CD4-positive, CD25-positive, alpha-beta regulatory T cell (primary cell): ENCODE data around the gene OPRL1. TPM values are rescaled to one million over a fixed set of nuclear protein-coding genes. Genes with fewer than 3 reads are reported as not detected.

Source experiments
- ATAC-seq, 2 donors: fragments of 150-1000 bp; cut with Tn5 transposase; one replicate each; pipeline ENCODE4 v1.10.0; 2021; ENCODE audit warnings: low read depth in 2 of 2, moderate number of reproducible peaks in 2 of 2, moderate library complexity in 1 of 2
- DNase-seq, 3 donors: peaks; one replicate each; pipeline versions ENCODE4 v3.0.0 to v3.0.0-alpha.2; 2012 to 2022; ENCODE audit warnings: mixed read lengths in 1 of 3
- H3K27ac ChIP-seq: one replicate; pipeline ENCODE4 v1.7.0; 2013; ENCODE audit warnings: mild to moderate bottlenecking, low read length; ENCODE audit not compliant: insufficient read depth, poor library complexity, severe bottlenecking
- H3K27me3 ChIP-seq: one replicate; pipeline ENCODE4 v1.7.0; 2013; ENCODE audit warnings: low read length; ENCODE audit not compliant: control insufficient read depth, insufficient read depth
- H3K36me3 ChIP-seq: one replicate; pipeline ENCODE4 v1.7.0; 2013; ENCODE audit warnings: mild to moderate bottlenecking, low read length, moderate library complexity; ENCODE audit not compliant: control insufficient read depth, insufficient read depth
- H3K4me1 ChIP-seq: 2 replicates; pipeline ENCODE4 v1.7.0; 2013; ENCODE audit warnings: mild to moderate bottlenecking, low read length; ENCODE audit not compliant: insufficient read depth, control insufficient read depth, poor library complexity, severe bottlenecking
- H3K4me3 ChIP-seq: one replicate; pipeline ENCODE4 v1.7.0; 2013; ENCODE audit warnings: low read depth, mild to moderate bottlenecking, low read length, moderate library complexity
- H3K9me3 ChIP-seq, 2 experiments: 1 replicate in 1 of 2; 2 replicates in 1 of 2; pipeline ENCODE4 v1.7.0; 2013; ENCODE audit warnings: low read length in 2 of 2, mild to moderate bottlenecking in 1 of 2, moderate library complexity in 1 of 2; ENCODE audit not compliant: control insufficient read depth in 2 of 2
- H3K27ac Mint-ChIP-seq, 3 donors: one replicate each; pipeline ENCODE4 v1.8.0; 2020 to 2022; ENCODE audit warnings: mild to moderate bottlenecking in 3 of 3, mixed read lengths in 3 of 3, moderate library complexity in 2 of 3
- H3K27me3 Mint-ChIP-seq: one replicate; pipeline ENCODE4 v1.8.0; 2022; ENCODE audit warnings: mild to moderate bottlenecking, mixed read lengths
- H3K36me3 Mint-ChIP-seq: one replicate; pipeline ENCODE4 v1.8.0; 2020; ENCODE audit warnings: mixed read lengths
- H3K4me1 Mint-ChIP-seq, 4 donors: one replicate each; pipeline ENCODE4 v1.8.0; 2020 to 2022; ENCODE audit warnings: mixed read lengths in 4 of 4, mild to moderate bottlenecking in 1 of 4
- H3K4me3 Mint-ChIP-seq, 4 donors: one replicate each; pipeline ENCODE4 v1.8.0; 2020 to 2022; ENCODE audit warnings: mild to moderate bottlenecking in 4 of 4, mixed read lengths in 4 of 4, moderate library complexity in 3 of 4
- H3K9me3 Mint-ChIP-seq, 7 donors: one replicate each; pipeline ENCODE4 v1.8.0; 2020 to 2022; ENCODE audit warnings: mixed read lengths in 7 of 7, mild to moderate bottlenecking in 3 of 7, moderate library complexity in 2 of 7
- polyA plus RNA-seq, 4 donors: library from polyadenylated mRNA; unstranded; fragments of 300-500 nt; fragmentation: Illumina TruSeq; gene quantifications; one replicate each; pipeline ENCODE4 v1.2.3, GENCODE V29; 2021
- total RNA-seq: library from RNA; stranded (reverse); gene quantifications from one replicate; pipeline ENCODE4 v1.2.3, GENCODE V29; 2022

Gene OPRL1
- total and polyA plus RNA-seq, 5 donors from 2014 or later = 0.58 to 1.3 (median 0.60) TPM

DNA sequence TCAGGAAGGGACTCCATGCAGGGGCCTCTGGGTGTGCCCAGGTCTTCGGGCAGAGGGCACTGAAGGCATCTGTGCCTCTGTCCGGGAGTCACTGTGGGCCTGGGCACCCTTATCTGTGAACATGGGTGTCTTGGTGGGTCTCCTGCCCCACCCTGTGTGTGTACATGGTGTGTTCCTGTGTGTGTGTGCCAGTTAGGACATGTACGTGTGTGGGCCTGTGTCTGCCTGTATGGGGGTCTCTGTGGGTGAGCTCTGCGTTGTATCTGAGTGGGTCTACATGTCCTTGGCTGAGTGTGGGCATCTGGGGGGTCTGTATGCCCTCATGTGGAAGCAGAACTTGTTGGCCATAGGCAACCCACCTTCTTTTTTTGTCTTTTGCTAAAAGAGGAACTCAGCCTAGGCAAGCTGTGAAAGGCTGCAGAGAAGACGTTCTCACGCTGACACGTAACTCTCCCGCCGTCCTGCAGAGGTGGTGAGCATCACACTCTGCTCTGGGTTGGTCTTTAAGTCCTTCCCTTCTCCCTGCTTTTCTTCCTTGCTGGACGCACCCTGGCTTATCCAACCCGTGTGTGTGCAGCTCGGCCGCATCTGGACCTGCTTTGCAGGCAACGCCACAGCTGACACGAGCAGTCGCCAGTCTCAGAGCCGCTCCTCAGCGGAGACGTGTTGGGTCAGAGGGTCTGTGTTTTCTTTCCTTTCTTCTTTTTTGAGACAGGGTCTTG, 28.0 kb downstream of the OPRL1 start:
- peaks cover 15% of the 10 kb centered on the region for H3K27me3 Mint-ChIP-seq
- Histone ChIP-seq H3K27ac (no peak overlapping the region), H3K36me3 (no peaks in the 10 kb centered on the region), H3K9me3 (no peaks in the 10 kb centered on the region), H3K4me1 (no peaks in the 10 kb centered on the region), H3K4me3 (no peak overlapping the region), H3K27me3 (no peaks in the 10 kb centered on the region)
- H3K27ac Mint-ChIP-seq = peak overlapping the region in 1 of 3 donors; percentile 38
- H3K4me1 Mint-ChIP-seq = peaks cover 0 to 11% (median 0%) of the 10 kb centered on the region in 4 donors
- H3K36me3 Mint-ChIP-seq = no peaks in the 10 kb centered on the region
- peak overlapping the region in 2 of 4 donors; percentile 47 to 56 for H3K4me3 Mint-ChIP-seq
- H3K9me3 Mint-ChIP-seq = no peaks in the 10 kb centered on the region
- ATAC-seq (no peak), DNase-seq (no peak)

DNA sequence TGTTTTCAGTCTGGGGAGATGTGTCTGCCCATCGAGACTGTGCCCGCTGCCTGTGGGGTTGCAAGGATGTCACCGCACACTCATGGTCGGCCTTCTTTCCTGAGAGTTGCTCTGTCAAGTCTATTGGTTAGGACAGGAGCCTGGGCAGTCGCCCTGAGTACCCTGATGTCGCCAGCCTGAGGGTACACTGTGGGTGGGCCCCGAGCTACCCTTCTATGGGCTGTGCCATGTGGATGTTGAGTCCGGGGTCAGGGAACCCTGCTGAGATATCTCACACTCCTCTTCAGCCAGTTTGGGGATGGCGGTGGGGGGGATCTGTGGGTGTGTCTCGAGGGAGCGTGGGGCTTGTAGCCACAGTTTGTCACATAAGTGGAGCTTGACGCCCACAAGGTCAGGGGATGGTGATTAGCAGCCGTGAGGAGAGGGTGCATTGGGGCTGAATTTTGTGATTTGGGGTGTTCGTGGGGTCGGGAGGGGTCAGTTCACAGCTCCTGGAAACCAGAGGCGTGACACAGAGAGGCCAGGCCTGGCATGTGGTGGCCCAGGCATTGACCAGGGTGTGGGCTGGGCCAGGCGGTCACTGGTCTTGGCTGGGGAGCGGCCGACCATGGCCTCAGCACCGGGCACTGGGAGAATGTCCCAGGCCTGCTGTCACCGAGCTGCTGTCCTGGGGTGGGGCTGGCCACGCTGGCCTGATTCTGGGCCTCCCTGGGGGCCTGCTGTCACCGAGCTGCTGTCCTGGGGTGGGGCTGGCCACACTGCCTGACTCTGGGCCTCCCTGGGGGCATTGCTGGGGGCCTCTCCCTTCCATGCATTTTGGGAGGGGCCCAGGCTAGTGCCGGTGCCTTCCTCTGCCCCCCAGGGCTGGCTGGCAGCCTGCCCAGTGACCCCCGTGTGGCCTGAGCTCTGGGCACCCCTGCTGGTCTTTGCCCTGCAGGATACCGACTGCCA, 29.1 kb downstream of the OPRL1 start:
- Histone ChIP-seq H3K4me1 (no peaks in the 10 kb centered on the region), H3K9me3 (no peaks in the 10 kb centered on the region), H3K27ac (no peak overlapping the region), H3K4me3 (no peak overlapping the region), H3K36me3 (no peaks in the 10 kb centered on the region), H3K27me3 (no peaks in the 10 kb centered on the region)
- H3K36me3 Mint-ChIP-seq = no peaks in the 10 kb centered on the region
- ATAC-seq = no peak
- no peak overlapping the region for H3K4me3 Mint-ChIP-seq
- H3K9me3 Mint-ChIP-seq = no peaks in the 10 kb centered on the region
- H3K27me3 Mint-ChIP-seq = peaks cover 4% of the 10 kb centered on the region
- H3K4me1 Mint-ChIP-seq = peaks cover 0 to 9% (median 0%) of the 10 kb centered on the region in 4 donors
- no peak overlapping the region for H3K27ac Mint-ChIP-seq
- no peak for DNase-seq

- H3K4me1 Mint-ChIP-seq = peaks cover 0 to 9% (median 0%) of the 10 kb centered on the region in 4 donors
- no peaks in the 10 kb centered on the region for H3K9me3 ChIP-seq
- DNase-seq = no peak
- peaks cover 4% of the 10 kb centered on the region for H3K27me3 Mint-ChIP-seq
- no peaks in the 10 kb centered on the region for H3K4me1 ChIP-seq
- no peak overlapping the region for H3K27ac Mint-ChIP-seq
- H3K27me3 ChIP-seq = no peaks in the 10 kb centered on the region
- H3K27ac ChIP-seq = no peak overlapping the region
- no peaks in the 10 kb centered on the region for H3K9me3 Mint-ChIP-seq
- no peaks in the 10 kb centered on the region for H3K36me3 Mint-ChIP-seq
- H3K4me3 Mint-ChIP-seq = no peak overlapping the region
- no peak overlapping the region for H3K4me3 ChIP-seq
- H3K36me3 ChIP-seq = no peaks in the 10 kb centered on the region
- no peak for ATAC-seq
Observed at GRCh38 chr20:64109831-64110391, 30.0 kb downstream of the OPRL1 start.

GRCh38 chr20:64110411-64111068, 30.7 kb downstream of the OPRL1 start:
- H3K27ac Mint-ChIP-seq = no peak overlapping the region

GRCh38 chr20:64111841-64112641, 32.2 kb downstream of the OPRL1 start:
- H3K27ac Mint-ChIP-seq = no peak overlapping the region
- no peaks in the 10 kb centered on the region for H3K27me3 ChIP-seq
- H3K4me1 Mint-ChIP-seq = peaks cover 0 to 7% (median 0%) of the 10 kb centered on the region in 4 donors
- H3K4me1 ChIP-seq = no peaks in the 10 kb centered on the region
- no peak overlapping the region for H3K4me3 Mint-ChIP-seq
- ATAC-seq (no peak), DNase-seq (no peak)
- no peaks in the 10 kb centered on the region for H3K9me3 Mint-ChIP-seq
- no peaks in the 10 kb centered on the region for H3K36me3 Mint-ChIP-seq
- no peaks in the 10 kb centered on the region for H3K9me3 ChIP-seq
- no peak overlapping the region for H3K4me3 ChIP-seq
- H3K27me3 Mint-ChIP-seq = peaks cover 4% of the 10 kb centered on the region
- H3K36me3 ChIP-seq = no peaks in the 10 kb centered on the region
- no peak overlapping the region for H3K27ac ChIP-seq

More at GRCh38 chr20:64110411-64111068, 30.7 kb downstream of the OPRL1 start:
- Histone ChIP-seq H3K4me3 (no peak overlapping the region), H3K9me3 (no peaks in the 10 kb centered on the region), H3K27me3 (no peaks in the 10 kb centered on the region), H3K27ac (no peak overlapping the region), H3K4me1 (no peaks in the 10 kb centered on the region), H3K36me3 (no peaks in the 10 kb centered on the region)
- Mint-ChIP-seq H3K27me3 (peaks cover 4% of the 10 kb centered on the region), H3K9me3 (no peaks in the 10 kb centered on the region), H3K4me3 (no peak overlapping the region), H3K36me3 (no peaks in the 10 kb centered on the region), H3K4me1 (peaks cover 0 to 9% (median 0%) of the 10 kb centered on the region in 4 donors)
- DNase-seq = no peak
- ATAC-seq = no peak

DNA sequence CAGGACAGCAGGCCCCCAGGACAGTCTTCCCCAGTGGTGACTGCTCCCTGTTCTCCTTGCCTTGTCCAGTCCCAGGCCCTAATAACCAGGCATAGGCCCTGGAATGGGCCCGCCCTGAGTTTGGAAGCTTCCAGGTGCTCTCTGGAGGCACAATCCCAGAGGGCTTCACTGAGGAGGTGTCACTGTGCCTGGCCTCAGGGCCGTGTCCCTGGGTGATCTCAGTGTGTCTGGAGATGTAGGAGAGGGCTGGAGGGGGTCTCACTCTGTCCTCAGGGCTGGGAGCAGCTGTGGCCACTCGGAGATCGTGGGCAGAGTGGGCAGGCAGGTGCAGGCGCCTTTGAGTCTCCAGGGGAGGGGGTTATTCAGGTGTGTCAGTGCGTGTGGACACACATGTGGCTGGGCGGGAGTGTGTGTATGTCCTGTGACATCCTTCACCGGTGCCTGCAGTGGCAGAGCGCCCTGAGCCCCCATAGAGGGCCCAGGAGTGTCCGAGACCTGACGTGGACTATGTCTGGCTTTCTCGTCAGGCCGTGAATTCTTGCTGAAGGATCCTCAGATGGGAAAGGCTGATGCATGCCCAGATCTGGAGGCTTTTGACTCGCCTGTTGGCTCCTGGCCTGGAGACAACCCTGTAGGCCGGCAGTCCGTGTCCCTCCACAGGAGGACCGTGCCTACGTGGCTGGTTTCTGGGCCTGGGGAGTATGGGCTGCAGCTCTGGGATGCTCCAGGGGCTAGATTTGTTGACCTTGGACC, 33.0 kb downstream of the OPRL1 start:
- Histone ChIP-seq H3K27me3 (no peaks in the 10 kb centered on the region), H3K9me3 (no peaks in the 10 kb centered on the region), H3K27ac (no peak overlapping the region), H3K4me3 (no peak overlapping the region), H3K36me3 (no peaks in the 10 kb centered on the region), H3K4me1 (no peaks in the 10 kb centered on the region)
- Mint-ChIP-seq H3K27me3 (peaks cover 4% of the 10 kb centered on the region), H3K4me3 (no peak overlapping the region), H3K9me3 (no peaks in the 10 kb centered on the region), H3K4me1 (peaks cover 0 to under 1% (median 0%) of the 10 kb centered on the region in 4 donors), H3K36me3 (no peaks in the 10 kb centered on the region), H3K27ac (no peak overlapping the region)
- ATAC-seq = no peak
- DNase-seq = no peak
